Stomach (tissue), 19 donors: ENCODE data around the gene COA1. TPM values are rescaled to one million over a fixed set of nuclear protein-coding genes. Genes with fewer than 3 reads are reported as not detected.
"Not testable (repeated sequence)": the region's sequence is repeated elsewhere in the genome, so short reads cannot be mapped to it uniquely, and the experiment has no call there.

Source experiments
- DNase-seq, 2 donors: peaks; one replicate each; pipeline versions ENCODE4 v3.0.0 to v3.0.0-alpha.2; 2013 to 2019
- H3K27ac ChIP-seq, 5 donors: fragments of 200-600 bp in 4 of 5; sonication (generic) in 4 of 5; one replicate each; pipeline ENCODE4 v1.5.1; 2013 to 2019; ENCODE audit warnings: mild to moderate bottlenecking in 1 of 5, moderate library complexity in 1 of 5
- H3K27me3 ChIP-seq, 3 donors: fragments of 200-600 bp; sonication (generic); one replicate each; pipeline ENCODE4 v1.5.1; 2017 to 2019; ENCODE audit warnings: mixed run types in 1 of 3
- H3K36me3 ChIP-seq, 4 donors: fragments of 200-600 bp; sonication (generic); 1 replicate in 3 of 4; 2 replicates in 1 of 4; pipeline ENCODE4 v1.5.1; 2016 to 2019
- H3K4me1 ChIP-seq, 4 donors: fragments of 200-600 bp; sonication (generic); one replicate each; pipeline ENCODE4 v1.5.1; 2016 to 2019
- H3K4me3 ChIP-seq, 4 donors: fragments of 200-600 bp; sonication (generic) in 3 of 4; one replicate each; pipeline ENCODE4 v1.5.1; 2016 to 2019; ENCODE audit warnings: mild to moderate bottlenecking in 1 of 4
- H3K9me3 ChIP-seq, 4 donors: fragments of 200-600 bp; sonication (generic); one replicate each; pipeline ENCODE4 v1.5.1; 2016 to 2019
- EP300 ChIP-seq: sonication (generic); formaldehyde crosslinking; IDR thresholded peaks from one replicate; pipeline ENCODE4 v1.6.1; 2017; ENCODE audit warnings: antibody characterized with exemption
- POLR2A ChIP-seq, 4 donors: fragments of 450-650 bp; IDR thresholded peaks; one replicate each; pipeline ENCODE4 v1.6.1; 2016; ENCODE audit warnings: antibody characterized with exemption in 4 of 4, control low read depth in 2 of 4, mild to moderate bottlenecking in 1 of 4, moderate library complexity in 1 of 4
- POLR2AphosphoS5 ChIP-seq, 3 donors: sonication (generic); formaldehyde crosslinking; IDR thresholded peaks; one replicate each; pipeline ENCODE4 v1.6.1; 2016; ENCODE audit warnings: antibody characterized with exemption in 3 of 3
- WGBS, 5 donors: extraction: QIAGEN DNeasy Blood & Tissue Kit in 3 of 5; methylation state at CpG; one replicate each; pipeline versions ENCODE4 v1.1.5 to v1.1.7; 2013 to 2018; 5-methylcytosine and 5-hydroxymethylcytosine counted together
- intact Hi-C: fragments of 100-400 bp; cut with DNase I; formaldehyde crosslinking; loops from one replicate; pipeline ENCODE4 v1.15.1; 2023; ENCODE audit warnings: low total_unique reads
- long read RNA-seq, 10 donors: transcript quantifications; one replicate each; lab custom pipeline, GENCODE V29; 2026
- polyA plus RNA-seq, 3 donors: library from polyadenylated mRNA; stranded (reverse); fragments of 200-250 nt; gene quantifications; one replicate each; pipeline ENCODE4 v1.2.3, GENCODE V29; 2013
- total RNA-seq, 5 donors: library from RNA; depleted of rRNA; stranded (reverse); fragments of >200 nt; gene quantifications; one replicate each; pipeline versions ENCODE4 v1.1.0 to v1.2.3, GENCODE V29; 2014 to 2016
- TF ChIP-seq, protein P1 (sequence below), 7 experiments: fragments of 450-650 bp in 4 of 7; fragments of 200-600 bp in 3 of 7; sonication (generic) in 3 of 7; IDR thresholded peaks; one replicate each; pipeline ENCODE4 v1.5.1; 2016 to 2019; ENCODE audit warnings: antibody characterized with exemption in 7 of 7, control low read depth in 2 of 7, mild to moderate bottlenecking in 1 of 7
- donor health status: healthy with polysubstance abuse.
- donor health status: Bipolar disorder and iron deficiency.
- donor health status: healthy.

The COA1 gene, protein sequence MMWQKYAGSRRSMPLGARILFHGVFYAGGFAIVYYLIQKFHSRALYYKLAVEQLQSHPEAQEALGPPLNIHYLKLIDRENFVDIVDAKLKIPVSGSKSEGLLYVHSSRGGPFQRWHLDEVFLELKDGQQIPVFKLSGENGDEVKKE
- total RNA-seq (100 to 1,000 TPM in 1 of 5 donors, 10 to 100 TPM in 4; 13.9 to 184 (median 95.3) TPM), polyA plus RNA-seq (10 to 100 TPM; 44.7 to 55.1 (median 46.6) TPM)
- long read RNA-seq, donor 1, partial matches to known transcripts: 15 of 27 reads
- long read RNA-seq, donor 1, other reads (novel, unspliced or antisense): 5 of 27 reads
- long read RNA-seq, donor 2, transcript COA1-201 (6 exons, 927 nt): major isoform, 6 of 7 reads
- long read RNA-seq, donor 2, partial matches to known transcripts: 0 of 7 reads
- long read RNA-seq, donor 2, other reads (novel, unspliced or antisense): 0 of 7 reads
- long read RNA-seq, donor 3, transcript COA1-201 (6 exons, 927 nt): major isoform, 6 of 13 reads
- long read RNA-seq, donor 3, partial matches to known transcripts: 0 of 13 reads
- long read RNA-seq, donor 3, other reads (novel, unspliced or antisense): 0 of 13 reads
- long read RNA-seq, donor 4, partial matches to known transcripts: 0 of 1 reads
- long read RNA-seq, donor 4, other reads (novel, unspliced or antisense): 0 of 1 reads
- long read RNA-seq, donor 5, partial matches to known transcripts: 0 of 5 reads
- long read RNA-seq, donor 5, other reads (novel, unspliced or antisense): 0 of 5 reads
- long read RNA-seq, donor 6, transcript COA1-201 (6 exons, 927 nt): major isoform, 17 of 104 reads
- long read RNA-seq, donor 6, partial matches to known transcripts: 80 of 104 reads
- long read RNA-seq, donor 6, other reads (novel, unspliced or antisense): 0 of 104 reads
- long read RNA-seq, donor 7, transcript COA1-201 (6 exons, 927 nt): major isoform, 5 of 23 reads
- long read RNA-seq, donor 7, partial matches to known transcripts: 13 of 23 reads
- long read RNA-seq, donor 7, other reads (novel, unspliced or antisense): 0 of 23 reads
- long read RNA-seq, donor 8, transcript COA1-201 (6 exons, 927 nt): major isoform, 9 of 21 reads
- long read RNA-seq, donor 8, partial matches to known transcripts: 8 of 21 reads
- long read RNA-seq, donor 8, other reads (novel, unspliced or antisense): 0 of 21 reads
- long read RNA-seq, donor 9, transcript COA1-201 (6 exons, 927 nt): major isoform, 18 of 25 reads
- long read RNA-seq, donor 9, partial matches to known transcripts: 6 of 25 reads
- long read RNA-seq, donor 9, other reads (novel, unspliced or antisense): 0 of 25 reads
- long read RNA-seq, donor 10, partial matches to known transcripts: 0 of 4 reads
- long read RNA-seq, donor 10, other reads (novel, unspliced or antisense): 0 of 4 reads

- peaks cover 5 to 50% (median 36%) of the 10 kb centered on the region in 4 donors for H3K4me1 ChIP-seq
- peak; percentile 84 to 97 for DNase-seq
- WGBS, 5 donors: 0 to 1% (median 0%) methylated on average over 49 to 66 of the region's 66 CpGs
- H3K4me3 ChIP-seq: peak within 1 kb of the TSS; percentile 70 to 86 (median 76)
- TF ChIP-seq, protein P1, sequence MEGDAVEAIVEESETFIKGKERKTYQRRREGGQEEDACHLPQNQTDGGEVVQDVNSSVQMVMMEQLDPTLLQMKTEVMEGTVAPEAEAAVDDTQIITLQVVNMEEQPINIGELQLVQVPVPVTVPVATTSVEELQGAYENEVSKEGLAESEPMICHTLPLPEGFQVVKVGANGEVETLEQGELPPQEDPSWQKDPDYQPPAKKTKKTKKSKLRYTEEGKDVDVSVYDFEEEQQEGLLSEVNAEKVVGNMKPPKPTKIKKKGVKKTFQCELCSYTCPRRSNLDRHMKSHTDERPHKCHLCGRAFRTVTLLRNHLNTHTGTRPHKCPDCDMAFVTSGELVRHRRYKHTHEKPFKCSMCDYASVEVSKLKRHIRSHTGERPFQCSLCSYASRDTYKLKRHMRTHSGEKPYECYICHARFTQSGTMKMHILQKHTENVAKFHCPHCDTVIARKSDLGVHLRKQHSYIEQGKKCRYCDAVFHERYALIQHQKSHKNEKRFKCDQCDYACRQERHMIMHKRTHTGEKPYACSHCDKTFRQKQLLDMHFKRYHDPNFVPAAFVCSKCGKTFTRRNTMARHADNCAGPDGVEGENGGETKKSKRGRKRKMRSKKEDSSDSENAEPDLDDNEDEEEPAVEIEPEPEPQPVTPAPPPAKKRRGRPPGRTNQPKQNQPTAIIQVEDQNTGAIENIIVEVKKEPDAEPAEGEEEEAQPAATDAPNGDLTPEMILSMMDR (IDR thresholded peaks at IDR 0.05): no peak
- TF ChIP-seq POLR2AphosphoS5 (IDR thresholded peaks at IDR 0.05) (peak; percentile 75 to 88 (median 77)), POLR2A (IDR thresholded peaks at IDR 0.05) (peak in 1 of 4 donors; percentile 21)
- H3K27ac ChIP-seq: peak within 1 kb of the TSS; percentile 81 to 91 (median 86)
- H3K27me3 ChIP-seq: no peaks in the 10 kb centered on the region
- intact Hi-C loops: no loop called here
- no peaks in the 10 kb centered on the region for H3K9me3 ChIP-seq
- no peaks in the 10 kb centered on the region for H3K36me3 ChIP-seq
These were observed at the start of gene COA1 for GRCh38 chr7:43729214-43729923. Gene COA1 (minus strand): TSS chr7:43729523. CDS start chr7:43648614, 80,909 bp downstream.

- intact Hi-C loops, H3K9me3 ChIP-seq, H3K27ac ChIP-seq, H3K27me3 ChIP-seq, DNase-seq: not testable (repeated sequence)
- peaks cover 0 to 10% (median 4%) of the 10 kb centered on the region in 4 donors for H3K36me3 ChIP-seq
- WGBS, 5 donors: 78 to 89% (median 80%) methylated on average over 12 to 15 of the region's 18 CpGs
- peak overlapping the region in 1 of 4 donors; percentile 13 for H3K4me3 ChIP-seq
- peaks cover 0 to 35% (median 19%) of the 10 kb centered on the region in 4 donors for H3K4me1 ChIP-seq
These were observed 49.1 kb upstream of the COA1 start for GRCh38 chr7:43778293-43779044.

- H3K27ac ChIP-seq, H3K4me3 ChIP-seq, intact Hi-C loops, DNase-seq, H3K9me3 ChIP-seq, H3K27me3 ChIP-seq: not testable (repeated sequence)
- WGBS, 5 donors: 91 to 100% (median 93%) methylated on average over 1 to 2 of the region's 2 CpGs
- Histone ChIP-seq H3K36me3 (peaks cover 5 to 29% (median 22%) of the 10 kb centered on the region in 4 donors), H3K4me1 (peaks cover 0 to 16% (median 8%) of the 10 kb centered on the region in 4 donors)
These were observed 45.9 kb upstream of the COA1 start for GRCh38 chr7:43775255-43775654.

DNA sequence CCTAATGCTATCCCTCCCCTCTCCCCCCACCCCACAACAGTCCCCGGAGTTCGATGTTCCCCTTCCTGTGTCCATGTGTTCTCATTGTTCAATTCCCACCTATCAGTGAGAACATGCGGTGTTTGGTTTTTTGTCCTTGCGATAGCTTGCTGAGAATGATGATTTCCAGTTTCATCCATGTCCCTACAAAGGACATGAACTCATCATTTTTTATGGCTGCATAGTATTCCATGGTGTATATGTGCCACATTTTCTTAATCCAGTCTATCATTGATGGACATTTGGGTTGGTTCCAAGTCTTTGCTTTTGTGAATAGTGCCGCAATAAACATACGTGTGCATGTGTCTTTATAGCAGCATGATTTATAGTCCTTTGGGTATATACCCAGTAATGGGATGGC, 43.9 kb upstream of the COA1 start:
- peaks cover 5 to 24% (median 20%) of the 10 kb centered on the region in 4 donors for H3K36me3 ChIP-seq
- H3K4me3 ChIP-seq, H3K4me1 ChIP-seq, H3K9me3 ChIP-seq, DNase-seq, H3K27ac ChIP-seq, H3K27me3 ChIP-seq, intact Hi-C loops: not testable (repeated sequence)
- WGBS, 5 donors: 95 to 100% (median 98%) methylated on average over 4 to 6 of the region's 6 CpGs

DNA sequence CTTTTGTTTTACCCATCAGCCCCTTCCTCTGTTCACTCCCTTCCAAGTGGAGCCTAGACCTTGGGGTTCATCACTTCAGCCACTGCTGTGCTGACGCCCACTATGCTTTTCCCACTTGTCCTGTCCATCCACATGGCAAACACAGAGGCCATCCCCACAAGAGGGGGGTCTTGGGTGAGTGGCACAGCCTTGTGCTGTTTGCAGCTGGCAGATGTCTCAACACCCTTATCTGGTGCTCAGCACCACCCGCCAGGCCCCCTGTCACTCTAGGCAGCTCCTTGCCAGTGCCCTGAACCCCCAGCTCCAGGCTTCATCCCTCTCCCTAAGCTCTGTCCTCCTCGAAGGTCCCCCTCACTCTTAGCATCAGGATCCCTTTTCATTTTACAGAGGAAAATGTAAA, 42.2 kb upstream of the COA1 start:
- no peak for DNase-seq
- intact Hi-C loops: no loop called here
- Histone ChIP-seq H3K4me3 (no peak overlapping the region), H3K27me3 (no peaks in the 10 kb centered on the region), H3K4me1 (peaks cover 0 to 8% (median 3%) of the 10 kb centered on the region in 4 donors), H3K9me3 (no peaks in the 10 kb centered on the region), H3K36me3 (peaks cover 5 to 24% (median 20%) of the 10 kb centered on the region in 4 donors), H3K27ac (no peak overlapping the region)
- no peak for TF ChIP-seq POLR2A (IDR thresholded peaks at IDR 0.05)
- TF ChIP-seq, protein P1 (IDR thresholded peaks at IDR 0.05): no peak
- no peak for TF ChIP-seq EP300
- 66 to 82% (median 76%) methylated on average over 3 of the region's 3 CpGs for WGBS, 5 donors
